Vagina (tissue), 2 donors: ENCODE measurements around the gene ASH1L. TPM values are rescaled to one million over a fixed set of nuclear protein-coding genes. Genes with fewer than 3 reads are reported as not detected.

Experiments used
- DNase-seq, 2 donors: peaks; one replicate each; pipeline ENCODE4 v3.0.0-alpha.2; 2017; ENCODE audit errors: extremely low spot score in 2 of 2
- H3K27ac ChIP-seq: fragments of 200-600 bp; sonication (generic); one replicate; pipeline ENCODE4 v1.5.1; 2019
- H3K27me3 ChIP-seq: fragments of 200-600 bp; sonication (generic); one replicate; pipeline ENCODE4 v1.5.1; 2019
- H3K36me3 ChIP-seq, 2 donors: fragments of 200-600 bp; sonication (generic); one replicate each; pipeline ENCODE4 v1.5.1; 2017 to 2019
- H3K4me1 ChIP-seq: fragments of 200-600 bp; sonication (generic); one replicate; pipeline ENCODE4 v1.5.1; 2019
- H3K4me3 ChIP-seq, 2 donors: fragments of 200-600 bp; sonication (generic); 1 replicate in 1 of 2; 2 replicates in 1 of 2; pipeline ENCODE4 v1.5.1; 2016 to 2019
- H3K9me3 ChIP-seq: fragments of 200-600 bp; sonication (generic); one replicate; pipeline ENCODE4 v1.5.1; 2019
- POLR2A ChIP-seq, 2 donors: fragments of 450-650 bp; IDR thresholded peaks; one replicate each; pipeline ENCODE4 v1.6.1; 2017; ENCODE audit warnings: antibody characterized with exemption in 2 of 2, mild to moderate bottlenecking in 2 of 2, moderate library complexity in 2 of 2
- POLR2AphosphoS5 ChIP-seq, 2 donors: sonication (generic); formaldehyde crosslinking; IDR thresholded peaks; one replicate each; pipeline ENCODE4 v1.9.0; 2017; ENCODE audit warnings: antibody characterized with exemption in 2 of 2, mild to moderate bottlenecking in 2 of 2, low read depth in 1 of 2; ENCODE audit not compliant: insufficient read depth in 1 of 2
- intact Hi-C: fragments of 100-400 bp; cut with DNase I; formaldehyde crosslinking; loops from one replicate; pipeline ENCODE4 v1.15.1; 2023
- total RNA-seq: library from RNA; depleted of rRNA; stranded (reverse); fragments of >200 nt; gene quantifications from one replicate; pipeline ENCODE4 v1.2.3, GENCODE V29; 2016
- TF ChIP-seq, protein P1 (sequence below), 3 experiments: fragments of 450-650 bp in 2 of 3; fragments of 200-600 bp in 1 of 3; sonication (generic) in 1 of 3; IDR thresholded peaks; one replicate each; pipeline ENCODE4 v1.5.1; 2017 to 2019; ENCODE audit warnings: antibody characterized with exemption in 3 of 3, mild to moderate bottlenecking in 2 of 3, moderate library complexity in 2 of 3

The ASH1L gene
- total RNA-seq, 1 donor from 2014 or later: 74.9 TPM

DNA sequence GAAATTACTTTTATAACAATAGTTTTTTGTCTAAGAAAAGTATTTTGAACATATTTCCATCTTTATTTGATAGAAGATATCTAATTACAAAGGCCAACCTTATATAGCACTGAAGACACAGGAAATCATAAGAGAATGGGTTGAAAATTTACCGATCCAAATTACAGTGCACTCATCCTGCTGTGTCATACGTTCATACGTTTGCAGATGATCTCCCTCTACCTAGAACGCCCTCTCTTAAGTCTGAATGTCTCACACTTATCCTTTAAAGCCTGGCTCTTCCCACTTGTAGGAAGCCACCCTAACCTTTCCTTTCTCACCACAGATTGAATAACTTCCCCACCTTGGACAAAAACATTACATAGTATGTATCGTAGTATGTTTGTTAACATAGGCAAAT, 9.3 kb downstream of the ASH1L start:
- peaks cover 45% of the 10 kb centered on the region for H3K4me1 ChIP-seq

DNA sequence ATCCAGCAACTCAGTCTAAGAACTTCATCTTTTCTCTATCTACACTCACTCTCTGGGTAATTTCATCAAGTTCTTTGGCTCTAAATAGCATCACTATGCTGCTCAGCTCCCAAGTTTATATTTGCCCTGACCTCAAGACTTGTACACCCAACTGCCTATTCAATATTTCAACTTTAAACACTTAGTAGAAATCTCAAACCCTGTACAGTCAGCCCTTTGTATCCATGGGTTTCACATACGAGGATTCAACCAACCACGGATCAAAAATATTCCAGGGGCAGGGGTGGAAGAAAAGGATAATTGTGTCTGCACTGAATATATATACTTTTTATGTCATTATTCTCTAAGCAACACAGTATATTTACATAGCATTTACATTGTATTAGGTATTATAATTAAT, 13.9 kb downstream of the ASH1L start:
- TF ChIP-seq, protein P1, sequence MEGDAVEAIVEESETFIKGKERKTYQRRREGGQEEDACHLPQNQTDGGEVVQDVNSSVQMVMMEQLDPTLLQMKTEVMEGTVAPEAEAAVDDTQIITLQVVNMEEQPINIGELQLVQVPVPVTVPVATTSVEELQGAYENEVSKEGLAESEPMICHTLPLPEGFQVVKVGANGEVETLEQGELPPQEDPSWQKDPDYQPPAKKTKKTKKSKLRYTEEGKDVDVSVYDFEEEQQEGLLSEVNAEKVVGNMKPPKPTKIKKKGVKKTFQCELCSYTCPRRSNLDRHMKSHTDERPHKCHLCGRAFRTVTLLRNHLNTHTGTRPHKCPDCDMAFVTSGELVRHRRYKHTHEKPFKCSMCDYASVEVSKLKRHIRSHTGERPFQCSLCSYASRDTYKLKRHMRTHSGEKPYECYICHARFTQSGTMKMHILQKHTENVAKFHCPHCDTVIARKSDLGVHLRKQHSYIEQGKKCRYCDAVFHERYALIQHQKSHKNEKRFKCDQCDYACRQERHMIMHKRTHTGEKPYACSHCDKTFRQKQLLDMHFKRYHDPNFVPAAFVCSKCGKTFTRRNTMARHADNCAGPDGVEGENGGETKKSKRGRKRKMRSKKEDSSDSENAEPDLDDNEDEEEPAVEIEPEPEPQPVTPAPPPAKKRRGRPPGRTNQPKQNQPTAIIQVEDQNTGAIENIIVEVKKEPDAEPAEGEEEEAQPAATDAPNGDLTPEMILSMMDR (IDR thresholded peaks at IDR 0.05): no peak
- TF ChIP-seq POLR2A (IDR thresholded peaks at IDR 0.05) (no peak), POLR2AphosphoS5 (IDR thresholded peaks at IDR 0.05; ENCODE audit: insufficient read depth in 1 of 2, low read depth in 1 of 2) (no peak)
- Histone ChIP-seq H3K4me1 (peaks cover 37% of the 10 kb centered on the region), H3K27ac (no peak overlapping the region), H3K9me3 (no peaks in the 10 kb centered on the region), H3K4me3 (no peak overlapping the region), H3K27me3 (no peaks in the 10 kb centered on the region), H3K36me3 (no peaks in the 10 kb centered on the region)
- intact Hi-C loops: no loop called here
- no peak for DNase-seq

More for the DNA sequence above, 9.3 kb downstream of the ASH1L start:
- no peaks in the 10 kb centered on the region for H3K9me3 ChIP-seq
- no peaks in the 10 kb centered on the region for H3K27me3 ChIP-seq
- intact Hi-C loops: no loop called here
- H3K36me3 ChIP-seq: peaks cover 0 to 13% of the 10 kb centered on the region in 2 donors
- DNase-seq: no peak
- H3K4me3 ChIP-seq: no peak overlapping the region
- TF ChIP-seq POLR2A (IDR thresholded peaks at IDR 0.05): no peak
- TF ChIP-seq POLR2AphosphoS5 (IDR thresholded peaks at IDR 0.05; ENCODE audit: insufficient read depth in 1 of 2, low read depth in 1 of 2): no peak
- TF ChIP-seq, protein P1 (IDR thresholded peaks at IDR 0.05): no peak
- H3K27ac ChIP-seq: no peak overlapping the region

DNA sequence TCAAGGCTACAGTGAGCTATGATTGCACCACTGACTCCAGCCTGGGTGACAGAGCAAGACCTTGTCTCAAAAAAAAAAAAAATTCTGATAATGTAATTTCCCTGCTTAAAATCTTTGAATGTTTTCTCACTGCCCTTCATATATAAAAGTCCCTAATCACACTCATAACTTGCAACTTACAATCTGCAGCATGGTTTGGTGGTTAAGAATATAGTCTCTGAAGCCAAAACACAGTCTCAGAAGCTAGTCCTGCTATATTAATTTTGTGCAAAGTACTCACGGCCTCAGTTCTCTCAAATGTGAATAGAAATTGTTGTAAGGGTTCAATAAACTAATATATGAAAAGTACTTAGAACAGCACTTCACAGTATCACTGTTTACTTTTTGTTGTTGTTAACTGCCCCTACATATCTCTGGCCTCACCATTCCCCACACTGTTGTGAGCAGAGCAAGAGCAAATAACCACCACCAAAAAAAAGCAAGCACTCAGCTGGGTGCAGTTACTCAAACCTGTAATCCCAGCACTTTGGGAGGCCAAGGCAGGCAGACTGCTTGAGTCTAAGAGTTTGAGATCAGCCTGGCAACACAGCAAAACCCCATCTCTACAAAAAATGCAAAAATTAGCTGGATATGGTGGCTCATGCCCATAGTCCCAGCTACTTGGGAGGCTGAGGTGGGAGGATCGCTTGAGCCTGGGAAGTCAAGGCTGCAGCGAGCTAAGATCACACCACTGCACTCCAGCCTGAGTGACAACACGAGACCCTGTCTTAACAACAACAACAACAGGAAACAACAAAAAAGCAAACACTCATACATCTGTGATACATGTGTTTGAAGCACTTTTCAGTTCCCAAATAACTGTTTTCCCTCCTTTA, 22.4 kb downstream of the ASH1L start:
- Histone ChIP-seq H3K27ac (no peak overlapping the region), H3K4me3 (no peak overlapping the region), H3K4me1 (peaks cover 66% of the 10 kb centered on the region), H3K9me3 (no peaks in the 10 kb centered on the region), H3K36me3 (no peaks in the 10 kb centered on the region), H3K27me3 (no peaks in the 10 kb centered on the region)
- DNase-seq: no peak
- TF ChIP-seq POLR2A (IDR thresholded peaks at IDR 0.05) (no peak), POLR2AphosphoS5 (IDR thresholded peaks at IDR 0.05; ENCODE audit: insufficient read depth in 1 of 2, low read depth in 1 of 2) (no peak)
- TF ChIP-seq, protein P1 (IDR thresholded peaks at IDR 0.05): no peak
- intact Hi-C loops: no loop called here

DNA sequence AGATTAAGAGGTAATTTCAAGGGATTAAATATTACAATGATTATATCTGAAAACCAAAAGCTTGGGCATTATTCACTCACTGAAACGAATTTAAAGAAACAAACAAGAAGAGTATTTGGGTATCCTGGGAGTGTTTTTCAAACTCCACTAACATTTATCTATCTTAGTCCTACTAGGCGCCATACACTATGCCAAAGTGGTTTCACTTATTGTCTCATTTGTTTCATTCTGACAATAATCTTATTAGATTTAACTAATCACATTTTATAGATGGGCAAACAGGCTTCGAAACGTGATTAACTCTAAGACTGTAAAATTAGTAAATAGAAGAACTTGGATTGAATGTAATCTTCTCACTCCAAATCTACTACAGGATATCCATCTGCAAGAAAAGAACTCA, 25.4 kb downstream of the ASH1L start:
- Histone ChIP-seq H3K4me3 (no peak overlapping the region), H3K27ac (no peak overlapping the region), H3K9me3 (no peaks in the 10 kb centered on the region), H3K27me3 (no peaks in the 10 kb centered on the region), H3K36me3 (no peaks in the 10 kb centered on the region), H3K4me1 (peaks cover 70% of the 10 kb centered on the region)
- intact Hi-C loops: no loop called here
- DNase-seq: no peak
- TF ChIP-seq, protein P1 (IDR thresholded peaks at IDR 0.05): no peak
- TF ChIP-seq POLR2A (IDR thresholded peaks at IDR 0.05) (no peak), POLR2AphosphoS5 (IDR thresholded peaks at IDR 0.05; ENCODE audit: insufficient read depth in 1 of 2, low read depth in 1 of 2) (no peak)

DNA sequence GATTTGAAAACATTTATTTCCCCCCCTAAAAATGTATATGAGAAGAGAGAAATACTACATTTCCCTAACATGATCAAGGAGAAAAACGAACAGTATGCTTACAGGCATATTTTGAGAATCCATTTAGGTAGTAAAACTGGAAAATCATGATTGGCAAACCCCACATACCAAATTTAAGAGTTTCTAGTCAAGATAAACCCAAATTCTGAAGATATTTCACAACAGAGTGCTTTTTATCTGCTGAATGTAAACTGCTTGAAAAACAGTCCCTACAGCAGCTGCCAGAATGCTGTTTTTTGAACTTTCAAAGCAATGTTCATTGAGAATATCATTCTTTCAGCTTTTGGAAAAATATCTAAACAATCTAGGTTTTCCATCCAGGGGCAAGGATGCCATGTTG, 31.0 kb downstream of the ASH1L start:
- Histone ChIP-seq H3K4me3 (no peak overlapping the region), H3K36me3 (no peaks in the 10 kb centered on the region), H3K4me1 (peaks cover 66% of the 10 kb centered on the region), H3K9me3 (no peaks in the 10 kb centered on the region), H3K27me3 (no peaks in the 10 kb centered on the region), H3K27ac (no peak overlapping the region)
- intact Hi-C loops: no loop called here
- TF ChIP-seq POLR2A (IDR thresholded peaks at IDR 0.05) (no peak), POLR2AphosphoS5 (IDR thresholded peaks at IDR 0.05; ENCODE audit: insufficient read depth in 1 of 2, low read depth in 1 of 2) (no peak)
- TF ChIP-seq, protein P1 (IDR thresholded peaks at IDR 0.05): no peak
- no peak for DNase-seq
